Activated CD8-positive, alpha-beta T cell treated with anti-CD3 and anti-CD28 coated beads for 36 hours (primary cell): ENCODE results near the gene MYH10. TPM values are rescaled to one million over a fixed set of nuclear protein-coding genes. Genes with fewer than 3 reads are reported as not detected.

ENCODE experiments used
- ATAC-seq: fragments of 200-7000 bp; cut with Tn5 transposase; one replicate; pipeline ENCODE4 v1.10.0; 2021; ENCODE audit warnings: mild to moderate bottlenecking, moderate library complexity
- CTCF ChIA-PET: fragments of 350-600 bp; sonication (Branson Sonifier 250); formaldehyde crosslinking; loops from one replicate; lab custom pipeline; 2021; ENCODE audit warnings: antibody characterized with exemption; lab: Charles Lee
- POLR2A ChIA-PET: fragments of 350-600 bp; sonication (Branson Sonifier 250); formaldehyde crosslinking; loops from one replicate; lab custom pipeline; 2021; ENCODE audit warnings: antibody characterized with exemption; lab: Charles Lee
- DNase-seq: peaks from one replicate; pipeline ENCODE4 v3.0.0-alpha.2; 2020
- H3K27ac Mint-ChIP-seq: one replicate; pipeline ENCODE4 v1.8.0; 2021; ENCODE audit warnings: mild to moderate bottlenecking, mixed read lengths
- H3K27me3 Mint-ChIP-seq: one replicate; pipeline ENCODE4 v1.8.0; 2021; ENCODE audit warnings: mixed read lengths
- H3K36me3 Mint-ChIP-seq: one replicate; pipeline ENCODE4 v1.8.0; 2021; ENCODE audit warnings: low read depth, mixed read lengths
- H3K4me1 Mint-ChIP-seq: one replicate; pipeline ENCODE4 v1.8.0; 2021; ENCODE audit warnings: low read depth, mixed read lengths
- H3K4me3 Mint-ChIP-seq: one replicate; pipeline ENCODE4 v1.8.0; 2021; ENCODE audit warnings: mild to moderate bottlenecking, moderate library complexity, mixed read lengths
- H3K9me3 Mint-ChIP-seq: one replicate; pipeline ENCODE4 v1.8.0; 2021; ENCODE audit warnings: mixed read lengths
- intact Hi-C: fragments of 100-400 bp; cut with micrococcal nuclease; formaldehyde crosslinking; loops from one replicate; pipeline ENCODE4 v1.10.0; 2022
- total RNA-seq, 2 experiments: library from RNA; stranded (reverse); gene quantifications; one replicate each; pipeline ENCODE4 v1.2.3, GENCODE V29; 2021
- TF ChIP-seq, protein P1 (sequence below): fragments of 200-600 bp; IDR thresholded peaks from one replicate; pipeline ENCODE4 v1.8.0; 2022; ENCODE audit warnings: antibody characterized with exemption, mild to moderate bottlenecking

The MYH10 gene
- total RNA-seq, 2 experiments from 2014 or later: 19.9 to 23.7 TPM

- TF ChIP-seq, protein P1, sequence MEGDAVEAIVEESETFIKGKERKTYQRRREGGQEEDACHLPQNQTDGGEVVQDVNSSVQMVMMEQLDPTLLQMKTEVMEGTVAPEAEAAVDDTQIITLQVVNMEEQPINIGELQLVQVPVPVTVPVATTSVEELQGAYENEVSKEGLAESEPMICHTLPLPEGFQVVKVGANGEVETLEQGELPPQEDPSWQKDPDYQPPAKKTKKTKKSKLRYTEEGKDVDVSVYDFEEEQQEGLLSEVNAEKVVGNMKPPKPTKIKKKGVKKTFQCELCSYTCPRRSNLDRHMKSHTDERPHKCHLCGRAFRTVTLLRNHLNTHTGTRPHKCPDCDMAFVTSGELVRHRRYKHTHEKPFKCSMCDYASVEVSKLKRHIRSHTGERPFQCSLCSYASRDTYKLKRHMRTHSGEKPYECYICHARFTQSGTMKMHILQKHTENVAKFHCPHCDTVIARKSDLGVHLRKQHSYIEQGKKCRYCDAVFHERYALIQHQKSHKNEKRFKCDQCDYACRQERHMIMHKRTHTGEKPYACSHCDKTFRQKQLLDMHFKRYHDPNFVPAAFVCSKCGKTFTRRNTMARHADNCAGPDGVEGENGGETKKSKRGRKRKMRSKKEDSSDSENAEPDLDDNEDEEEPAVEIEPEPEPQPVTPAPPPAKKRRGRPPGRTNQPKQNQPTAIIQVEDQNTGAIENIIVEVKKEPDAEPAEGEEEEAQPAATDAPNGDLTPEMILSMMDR: no peak
These were observed 115.7 kb downstream of the MYH10 start for GRCh38 chr17:8514801-8515200.

DNA sequence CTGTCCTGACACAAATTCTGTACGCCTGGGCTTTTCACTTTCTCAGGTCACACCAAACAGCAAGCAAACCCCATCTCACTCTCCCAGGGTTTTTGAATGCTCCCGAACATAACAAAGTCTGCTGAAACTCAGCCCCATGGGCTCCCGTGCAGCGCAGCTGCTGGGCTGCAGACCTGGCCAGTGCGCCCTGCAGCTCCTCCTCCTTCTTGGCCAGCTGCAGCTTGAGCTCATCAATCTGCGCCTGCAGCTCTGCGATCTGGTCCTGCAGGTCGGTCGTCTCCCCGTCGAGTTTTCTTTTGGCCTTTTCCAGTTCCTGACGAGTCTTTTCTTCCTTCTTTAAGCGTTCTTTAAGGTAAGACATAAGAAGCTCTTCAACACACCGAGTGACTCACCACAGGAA is 124.4 kb downstream of the MYH10 start:
- TF ChIP-seq, protein P1: no peak
- ChIA-PET POLR2A (no interaction called here), CTCF (no interaction called here)
- no peaks in the 10 kb centered on the region for H3K4me1 Mint-ChIP-seq
- no peaks in the 10 kb centered on the region for H3K27me3 Mint-ChIP-seq
- no peak for DNase-seq
- no peak for ATAC-seq
- H3K27ac Mint-ChIP-seq: no peak overlapping the region
- no peaks in the 10 kb centered on the region for H3K9me3 Mint-ChIP-seq
- no peaks in the 10 kb centered on the region for H3K36me3 Mint-ChIP-seq
- no peak overlapping the region for H3K4me3 Mint-ChIP-seq
- intact Hi-C loops: no loop called here

More at GRCh38 chr17:8514801-8515200, 115.7 kb downstream of the MYH10 start:
- intact Hi-C loops: no loop called here
- H3K9me3 Mint-ChIP-seq: no peaks in the 10 kb centered on the region
- CTCF ChIA-PET: no interaction called here
- ATAC-seq (no peak), DNase-seq (no peak)
- H3K36me3 Mint-ChIP-seq: no peaks in the 10 kb centered on the region
- POLR2A ChIA-PET: interaction anchor here (0.6 kb wide), 1 partner anchor 41 kb away, joined by 4 read pairs; no protein-coding TSS in a partner anchor
- no peaks in the 10 kb centered on the region for H3K27me3 Mint-ChIP-seq
- H3K4me1 Mint-ChIP-seq: no peaks in the 10 kb centered on the region
- H3K4me3 Mint-ChIP-seq: no peak overlapping the region
- no peak overlapping the region for H3K27ac Mint-ChIP-seq

GRCh38 chr17:8504460-8505207 is 125.9 kb downstream of the MYH10 start:
- Mint-ChIP-seq H3K36me3 (no peaks in the 10 kb centered on the region), H3K27ac (no peak overlapping the region), H3K4me1 (no peaks in the 10 kb centered on the region), H3K4me3 (no peak overlapping the region), H3K9me3 (no peaks in the 10 kb centered on the region), H3K27me3 (no peaks in the 10 kb centered on the region)
- CTCF ChIA-PET: interaction anchor here (1.6 kb wide), 1 partner anchor 95 kb away, joined by 4 read pairs; no protein-coding TSS in a partner anchor
- TF ChIP-seq, protein P1: no peak
- DNase-seq (no peak), ATAC-seq (no peak)
- intact Hi-C loops: no loop called here
- POLR2A ChIA-PET: no interaction called here

GRCh38 chr17:8503807-8504206 is 126.7 kb downstream of the MYH10 start:
- Mint-ChIP-seq H3K27ac (no peak overlapping the region), H3K4me3 (no peak overlapping the region)
- TF ChIP-seq, protein P1: no peak

GRCh38 chr17:8503368-8503767 is 127.2 kb downstream of the MYH10 start:
- Mint-ChIP-seq H3K27me3 (no peaks in the 10 kb centered on the region), H3K4me1 (no peaks in the 10 kb centered on the region), H3K4me3 (no peak overlapping the region), H3K9me3 (no peaks in the 10 kb centered on the region), H3K27ac (no peak overlapping the region), H3K36me3 (no peaks in the 10 kb centered on the region)
- DNase-seq (no peak), ATAC-seq (no peak)
- CTCF ChIA-PET: interaction anchor here (1.6 kb wide), 1 partner anchor 94 kb away, joined by 4 read pairs; no protein-coding TSS in a partner anchor
- TF ChIP-seq, protein P1: no peak
- intact Hi-C loops: no loop called here
- POLR2A ChIA-PET: no interaction called here

More at GRCh38 chr17:8503807-8504206, 126.7 kb downstream of the MYH10 start:
- ChIA-PET POLR2A (no interaction called here), CTCF (interaction anchor here (1.6 kb wide), 1 partner anchor 94 kb away, joined by 4 read pairs; no protein-coding TSS in a partner anchor)
- no peaks in the 10 kb centered on the region for H3K27me3 Mint-ChIP-seq
- no peaks in the 10 kb centered on the region for H3K9me3 Mint-ChIP-seq
- no peak for DNase-seq
- intact Hi-C loops: no loop called here
- no peaks in the 10 kb centered on the region for H3K36me3 Mint-ChIP-seq
- H3K4me1 Mint-ChIP-seq: no peaks in the 10 kb centered on the region
- no peak for ATAC-seq
